Fibroblast of villous mesenchyme (primary cell): ENCODE measurements around the gene GPN1. TPM values are rescaled to one million over a fixed set of nuclear protein-coding genes. Genes with fewer than 3 reads are reported as not detected.

Source experiments
- DNase-seq: peaks from one replicate; pipeline ENCODE4 v3.0.0-alpha.2; 2010; ENCODE audit warnings: low read depth
- H3K4me3 ChIP-seq: 2 replicates; pipeline ENCODE4 v1.5.1; 2011; ENCODE audit warnings: low read depth, mild to moderate bottlenecking, low read length
- CTCF ChIP-seq: IDR thresholded peaks from 2 replicates; pipeline ENCODE4 v1.5.1; 2012; ENCODE audit warnings: low read depth, mild to moderate bottlenecking, low read length; ENCODE audit not compliant: insufficient read depth
- total RNA-seq: library from RNA; depleted of rRNA; stranded (reverse); fragments of >200 nt; gene quantifications from 2 replicates; pipeline ENCODE4 v1.2.3, GENCODE V29; 2012

GPN1 gene
- total RNA-seq: 34.5 and 35.0 TPM in 2 replicates

- TF ChIP-seq CTCF: no peak
- peak; percentile 93 for DNase-seq
- H3K4me3 ChIP-seq: peak within 1 kb of the TSS; percentile 80
Measured at GRCh38 chr2:27628767-27629709, at the start of gene GPN1, which contains the start of gene CCDC121. Gene GPN1, plus strand, starts transcription at chr2:27629050. Its CDS starts 9 bp downstream, at chr2:27629059. Gene CCDC121, minus strand, starts transcription at chr2:27629012. Its CDS starts 1,213 bp downstream, at chr2:27627799.

- TF ChIP-seq CTCF: no peak
- no peak for DNase-seq
- no peak overlapping the region for H3K4me3 ChIP-seq
Measured at GRCh38 chr2:27581417-27582128, 47.3 kb upstream of the GPN1 start.

GRCh38 chr2:27582129-27582694 lies 46.6 kb upstream of the GPN1 start:
- DNase-seq: no peak
- H3K4me3 ChIP-seq: peak overlapping the region; percentile 95
- no peak for TF ChIP-seq CTCF

- TF ChIP-seq CTCF: no peak
Measured at GRCh38 chr2:27582695-27583389, 46.0 kb upstream of the GPN1 start, which contains the start of gene ZNF512. Gene ZNF512, plus strand, starts transcription at chr2:27583042. Its CDS starts 71 bp downstream, at chr2:27583113.

GRCh38 chr2:27583390-27583915 lies 45.4 kb upstream of the GPN1 start:
- peak overlapping the region; percentile 95 for H3K4me3 ChIP-seq
- DNase-seq: peak; percentile 45
- no peak for TF ChIP-seq CTCF

More at GRCh38 chr2:27582695-27583389, 46.0 kb upstream of the GPN1 start, which contains the start of gene ZNF512:
- H3K4me3 ChIP-seq: peak within 1 kb of the TSS; percentile 95
- DNase-seq: peak; percentile 94

- TF ChIP-seq CTCF: no peak
- H3K4me3 ChIP-seq: peak overlapping the region; percentile 10
- no peak for DNase-seq
Measured at GRCh38 chr2:27584597-27584996, 44.3 kb upstream of the GPN1 start.
